Posterior cingulate gyrus (tissue), 11 donors: ENCODE results near the gene PEX11G.

ENCODE experiments used
- DNase-seq, 10 donors: peaks; one replicate each; pipeline versions ENCODE4 v3.0.0 to v3.0.0-alpha.2; 2020 to 2021; ENCODE audit warnings: mixed read lengths in 3 of 10
- intact Hi-C: fragments of 100-400 bp; cut with DNase I; formaldehyde crosslinking; loops from one replicate; pipeline ENCODE4 v1.15.1; 2023

PEX11G gene

GRCh38 chr19:7488736-7489353 lies at the start of gene PEX11G:
Gene PEX11G, minus strand, starts transcription at chr19:7489035. Its CDS starts 25 bp downstream, at chr19:7489010.
- intact Hi-C loops, result loop anchor here (2.0 kb wide), 1 partner anchor 46 kb away; the partner anchor contains the start of gene PNPLA6

GRCh38 chr19:7535998-7536695 lies 47.3 kb upstream of the PEX11G start:
- no peak for DNase-seq
- intact Hi-C loops, result loop anchor here (1.0 to 2.0 kb wide), 2 partner anchors 15 to 47 kb away; partner anchors contain the start of gene PEX11G

More at GRCh38 chr19:7488736-7489353, at the start of gene PEX11G:
- peak; percentile 81 to 99 (median 91) for DNase-seq

- intact Hi-C loops, result loop anchor here (1.0 to 2.0 kb wide), 2 partner anchors 16 to 47 kb away; partner anchors contain the start of gene PEX11G
- peak; percentile 96 to 100 (median 97) for DNase-seq
Measured at GRCh38 chr19:7535047-7535997, 46.5 kb upstream of the PEX11G start, which contains the start of gene PNPLA6. Gene PNPLA6, plus strand, starts transcription at chr19:7535717. Its CDS starts 72 bp downstream, at chr19:7535789.

GRCh38 chr19:7534531-7535046 lies 45.8 kb upstream of the PEX11G start:
- intact Hi-C loops, result loop anchor here (1.0 to 2.0 kb wide), 3 partner anchors 12 to 46 kb away; partner anchors contain the start of genes MCOLN1 and PEX11G
- DNase-seq, result peak; percentile 64 to 96 (median 80)

- DNase-seq, result peak; percentile 83 to 98 (median 88)
- intact Hi-C loops, result loop anchor here (1.0 to 2.0 kb wide), 2 partner anchors 12 to 45 kb away; partner anchors contain the start of genes MCOLN1 and PEX11G
Measured at GRCh38 chr19:7533925-7534480, 45.2 kb upstream of the PEX11G start.

- peak in 9 of 10 donors; percentile 52 to 95 (median 67) for DNase-seq
- intact Hi-C loops, result no loop called here
Measured at GRCh38 chr19:7533281-7533885, 44.5 kb upstream of the PEX11G start.

- peak in 2 of 10 donors; percentile 48 to 77 for DNase-seq
- intact Hi-C loops, result no loop called here
Measured at GRCh38 chr19:7529610-7530490, 41.0 kb upstream of the PEX11G start.

GRCh38 chr19:7529246-7529600 lies 40.4 kb upstream of the PEX11G start:
- intact Hi-C loops, result no loop called here
- DNase-seq, result peak in 1 of 10 donors; percentile 72

GRCh38 chr19:7528522-7529245 lies 39.8 kb upstream of the PEX11G start:
- peak in 2 of 10 donors; percentile 69 to 71 for DNase-seq
- intact Hi-C loops, result no loop called here

- intact Hi-C loops, result no loop called here
- DNase-seq, result no peak
Measured at GRCh38 chr19:7528192-7528519, 39.3 kb upstream of the PEX11G start.

- intact Hi-C loops, result no loop called here
Measured at GRCh38 chr19:7527516-7528191, 38.8 kb upstream of the PEX11G start.

GRCh38 chr19:7526059-7526929 lies 37.5 kb upstream of the PEX11G start:
- intact Hi-C loops, result no loop called here
- peak in 1 of 10 donors; percentile 78 for DNase-seq

More at GRCh38 chr19:7527516-7528191, 38.8 kb upstream of the PEX11G start:
- DNase-seq, result peak in 1 of 10 donors; percentile 82

GRCh38 chr19:7524992-7525739 lies 36.3 kb upstream of the PEX11G start:
- intact Hi-C loops, result loop anchor here (5.0 kb wide), 1 partner anchor 128 kb away; no protein-coding TSS in a partner anchor
- DNase-seq, result peak in 1 of 10 donors; percentile 62

- intact Hi-C loops, result loop anchor here (5.0 kb wide), 1 partner anchor 127 kb away; no protein-coding TSS in a partner anchor
- no peak for DNase-seq
Measured at GRCh38 chr19:7524523-7524922, 35.7 kb upstream of the PEX11G start.
